Astrocyte of the hippocampus (primary cell): ENCODE measurements around the gene RNU5D-1.

Experiments
- DNase-seq: peaks from one replicate; pipeline ENCODE4 v3.0.0; 2011; ENCODE audit warnings: low read depth, low spot score

RNU5D-1 gene

DNA sequence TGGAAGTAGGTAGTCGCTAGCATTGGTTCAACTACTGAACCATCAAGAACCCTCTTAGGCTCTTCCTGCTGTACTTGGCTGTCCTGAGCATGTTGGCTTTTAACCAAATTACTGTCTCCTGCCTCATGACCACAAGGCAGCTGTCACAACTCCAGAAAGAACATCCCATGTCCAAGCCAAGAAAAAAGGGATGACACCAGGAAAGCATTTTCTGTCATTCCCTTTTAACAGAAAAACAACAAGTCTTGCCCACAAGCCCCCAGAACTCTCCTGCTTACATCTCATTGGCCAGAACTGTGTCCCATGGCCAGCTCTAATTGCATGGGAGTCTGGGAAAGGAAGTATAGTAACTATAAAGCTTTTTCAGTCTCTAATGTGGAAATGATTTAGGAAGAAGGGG, 2.4 kb upstream of the RNU5D-1 start:
- DNase-seq: peak; percentile 28

DNA sequence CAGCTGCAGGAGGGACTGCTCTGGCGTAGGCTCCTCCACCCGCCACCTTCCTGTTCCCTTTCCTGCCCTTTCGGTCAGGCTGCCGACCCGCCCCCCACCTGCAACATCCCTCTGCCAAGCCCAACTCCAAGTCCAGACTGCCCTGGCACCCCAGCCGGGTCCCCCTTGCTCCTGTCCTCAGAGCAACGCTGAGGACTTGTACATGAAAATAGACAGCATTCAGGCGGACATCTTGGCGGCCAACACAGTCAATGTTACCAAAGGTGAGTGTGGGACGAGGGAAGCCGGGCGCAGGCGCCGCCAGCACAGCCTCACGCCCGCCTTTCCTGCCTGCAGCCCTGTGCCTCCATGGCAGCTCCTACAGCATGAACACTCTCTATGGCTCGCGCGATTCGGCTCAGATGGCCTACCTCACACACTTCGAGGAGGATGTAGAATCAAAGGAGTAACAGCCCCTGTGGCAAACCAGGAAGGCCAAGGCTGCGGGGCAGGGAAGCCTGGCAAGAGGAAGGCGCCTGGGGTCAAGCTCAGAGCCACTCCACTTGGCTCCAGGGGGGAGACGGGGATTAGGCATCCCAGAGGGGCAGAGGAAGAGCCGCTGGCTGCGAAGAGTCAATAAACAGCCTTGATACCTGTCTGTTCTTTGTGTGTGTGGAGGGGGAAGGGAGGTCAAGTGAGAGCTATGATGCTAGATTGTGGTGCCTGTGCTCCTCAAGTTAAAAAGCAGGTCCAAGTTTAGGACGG, 5.8 kb downstream of the RNU5D-1 start:
- no peak for DNase-seq

DNA sequence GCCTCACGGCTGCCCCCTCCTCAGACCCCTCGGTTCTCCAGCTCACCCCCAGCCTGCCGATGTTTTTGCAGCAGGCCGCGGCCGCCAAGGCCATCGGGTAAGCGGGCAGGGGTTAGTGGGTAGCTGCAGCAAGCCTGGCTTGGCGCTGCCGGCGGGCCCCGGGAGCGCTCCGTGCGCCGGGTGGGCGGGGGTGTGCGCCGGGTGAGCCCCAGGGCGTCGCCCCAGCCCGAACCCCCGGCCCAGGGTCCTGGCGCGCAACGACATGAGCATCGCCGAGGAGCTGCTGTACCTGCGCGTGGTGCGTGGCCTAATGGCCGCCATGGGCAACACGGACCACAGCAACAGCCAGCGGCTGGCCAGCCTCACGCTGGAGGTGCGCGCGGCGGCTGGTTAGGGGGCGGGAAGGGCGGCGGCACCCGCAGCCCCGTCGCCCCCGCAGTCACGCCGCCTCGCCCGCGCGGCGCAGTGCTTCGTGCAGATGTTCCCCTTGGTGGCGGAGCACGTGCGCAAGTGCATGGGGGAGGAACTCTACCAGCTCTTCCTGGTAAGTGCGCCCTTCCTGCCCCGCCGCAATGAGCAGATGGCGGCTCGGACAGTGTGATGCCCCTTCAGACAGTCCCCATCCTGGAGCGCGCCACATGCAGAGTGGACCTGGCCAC, 6.5 kb downstream of the RNU5D-1 start:
- DNase-seq: no peak

DNA sequence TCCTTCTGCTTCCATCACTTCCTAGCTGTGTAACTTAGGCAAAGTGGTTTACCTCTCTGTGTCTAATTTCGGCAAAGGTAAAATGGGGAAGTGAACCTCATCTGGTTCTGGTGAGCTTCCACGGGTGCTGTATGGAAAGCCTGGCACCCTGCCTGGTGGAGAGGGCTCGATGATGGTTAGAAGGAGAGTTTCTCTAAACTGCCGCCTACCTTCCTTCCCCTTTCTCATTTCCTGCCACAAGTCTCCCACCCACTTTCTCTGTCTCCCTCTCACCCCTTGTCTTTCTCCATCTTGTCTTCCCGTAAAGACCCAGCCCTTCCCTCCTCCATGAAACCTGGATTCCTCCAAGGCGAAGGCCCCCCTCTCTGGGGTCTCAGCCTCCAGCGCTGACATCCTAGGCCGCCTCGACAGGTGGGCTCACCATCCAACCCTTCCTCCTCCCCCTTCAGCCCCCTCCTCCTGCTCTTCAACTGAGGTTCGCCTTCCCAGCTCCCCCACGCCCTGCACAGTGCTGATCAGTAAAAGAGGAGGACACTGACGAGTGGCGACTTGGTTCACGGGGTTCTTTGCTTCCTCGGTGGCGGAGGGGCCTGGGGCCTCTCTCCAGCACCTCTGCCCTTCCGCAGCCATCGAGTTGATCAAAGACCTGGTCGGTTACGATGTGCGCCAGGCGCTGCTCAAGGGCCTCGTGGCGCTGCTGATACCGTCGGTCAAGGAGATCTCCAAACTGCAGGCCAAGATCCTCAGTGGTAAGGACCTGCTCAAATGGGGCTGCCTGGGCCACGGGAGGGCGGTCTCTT, 7.3 kb downstream of the RNU5D-1 start:
- no peak for DNase-seq

DNA sequence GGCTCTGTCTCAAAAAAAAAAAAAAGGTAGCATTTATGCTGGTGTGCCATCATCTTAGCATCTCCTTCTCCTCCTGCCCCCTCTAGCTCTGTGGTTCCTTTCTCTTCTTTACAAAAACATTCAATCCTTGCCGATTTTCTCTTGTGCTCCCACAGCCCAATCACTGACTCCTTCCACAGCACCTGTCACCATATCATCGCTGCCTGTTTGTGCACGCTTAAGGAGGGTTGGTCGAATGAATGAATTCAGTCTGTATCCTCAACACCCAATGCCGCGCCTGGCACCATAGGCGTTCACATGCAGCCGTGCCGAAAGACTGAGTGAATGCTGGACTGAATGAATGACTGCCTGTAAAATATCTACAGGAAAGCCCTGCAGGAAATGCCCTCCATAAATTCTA, 7.9 kb downstream of the RNU5D-1 start:
- DNase-seq: no peak

DNA sequence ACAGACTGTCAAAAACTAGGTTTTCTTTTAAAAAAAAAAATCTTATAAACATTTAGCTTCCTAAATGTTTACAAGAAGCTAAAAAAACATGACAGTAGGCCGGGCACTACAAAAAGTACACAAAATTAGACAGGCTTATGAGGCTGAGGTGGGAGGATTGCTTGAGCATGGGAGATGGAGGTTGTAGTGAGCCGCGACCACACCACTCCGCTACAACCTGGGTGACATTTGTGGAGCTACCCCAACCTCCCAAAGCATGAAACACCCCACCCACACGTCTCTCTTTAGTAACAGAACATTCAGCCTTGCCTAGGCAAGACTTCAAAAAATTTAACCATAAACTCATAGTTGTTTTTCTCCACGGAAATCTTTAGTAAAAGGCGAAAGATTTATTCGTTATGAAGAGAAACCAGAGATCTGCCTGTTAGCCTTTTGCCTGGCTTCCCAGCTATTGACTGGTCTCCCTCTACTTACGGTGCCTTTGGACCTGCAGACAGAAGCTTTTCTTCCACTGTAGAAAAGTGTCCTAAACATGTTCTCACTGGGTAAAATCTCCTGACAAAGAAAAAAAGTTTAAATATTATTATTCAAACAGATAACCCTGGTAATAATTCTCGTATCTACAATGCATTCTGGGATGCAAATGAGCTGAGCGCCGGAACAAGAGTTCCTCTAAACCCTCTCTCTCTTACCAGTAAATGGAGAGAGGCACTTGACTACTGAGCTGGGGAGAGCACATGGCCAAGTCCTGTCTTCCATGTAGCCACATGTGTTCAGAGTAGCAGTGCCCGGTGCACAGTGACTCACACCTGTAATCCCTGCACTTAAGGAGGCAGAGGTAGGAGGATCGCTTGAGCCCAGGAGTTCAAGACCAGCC, 9.2 kb downstream of the RNU5D-1 start:
- peak; percentile 79 for DNase-seq

DNA sequence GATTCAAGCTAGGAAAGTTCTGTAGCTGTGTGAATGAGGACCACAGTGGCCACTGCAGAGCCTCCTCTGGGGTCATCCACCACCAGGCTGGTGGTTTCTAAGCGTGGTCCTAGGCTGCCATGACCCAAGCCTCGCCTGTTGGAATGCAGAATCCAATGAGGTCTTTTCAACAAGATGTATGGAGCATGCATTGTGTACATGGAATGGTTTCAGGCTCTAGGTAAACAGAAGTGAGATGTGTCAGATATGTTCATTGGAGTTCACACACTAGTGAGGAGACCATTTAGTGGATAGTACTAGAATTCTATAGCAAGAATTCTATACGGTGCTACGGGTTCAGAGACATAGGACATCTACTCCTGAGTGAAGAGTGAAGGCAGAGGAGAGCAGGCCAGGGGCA, 10.7 kb downstream of the RNU5D-1 start:
- no peak for DNase-seq

DNA sequence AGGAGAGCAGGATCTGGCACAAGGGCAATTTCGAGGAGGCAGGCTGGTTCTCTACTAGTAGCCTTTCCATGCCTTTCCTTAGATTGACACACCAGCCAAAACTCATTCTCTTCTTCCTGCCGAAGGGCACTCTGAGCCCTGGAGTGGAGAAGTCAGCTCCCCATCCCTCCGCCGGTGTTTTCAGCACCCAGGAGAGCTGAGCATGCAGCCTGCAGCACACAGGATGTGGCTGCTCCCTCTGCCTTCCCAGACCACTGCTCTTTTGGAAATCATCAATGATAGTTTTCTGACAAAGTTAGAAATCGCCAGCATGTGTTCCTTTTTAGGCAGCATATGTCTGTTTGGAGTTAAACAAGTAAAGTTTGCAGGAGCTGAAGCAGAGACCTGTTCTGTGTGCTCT, 11.7 kb downstream of the RNU5D-1 start:
- no peak for DNase-seq

DNA sequence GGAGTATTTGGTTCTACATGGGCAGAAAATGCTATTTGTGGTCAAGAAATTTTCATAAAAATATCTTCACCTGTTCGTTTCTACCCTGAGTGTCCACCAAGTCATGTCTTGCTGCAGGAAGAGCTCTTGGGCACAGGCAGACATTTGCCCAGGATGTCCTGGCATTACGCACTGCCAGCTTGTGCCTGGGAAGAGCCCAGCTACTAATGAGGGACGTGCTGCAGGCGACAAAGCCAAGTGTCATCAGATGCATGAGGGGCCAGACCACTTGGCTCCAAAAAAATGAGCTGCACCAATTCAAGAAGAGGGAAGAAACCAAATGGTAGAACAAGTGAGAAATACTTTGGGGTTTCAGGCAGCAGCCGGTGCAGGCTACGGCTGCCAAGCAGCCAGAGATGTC, 12.9 kb downstream of the RNU5D-1 start:
- DNase-seq: no peak

DNA sequence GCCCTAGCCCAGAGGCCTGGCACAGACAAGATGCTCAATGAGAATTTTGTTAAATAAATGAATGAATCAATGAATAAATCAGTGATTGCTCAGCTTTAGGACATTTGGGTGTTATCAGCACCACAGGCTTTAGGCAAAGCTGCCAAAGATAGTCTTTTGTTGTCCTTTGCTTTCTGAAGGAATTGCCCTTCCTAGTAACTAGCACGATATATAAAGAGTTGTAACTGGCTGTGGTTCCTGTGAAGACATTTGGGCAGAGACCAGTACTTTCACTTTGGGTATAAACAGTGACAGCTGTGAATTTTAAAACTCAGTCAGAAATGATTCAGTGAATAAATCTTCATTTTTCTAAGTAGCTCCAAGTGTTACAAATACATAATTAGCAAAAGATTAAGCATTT, 13.3 kb downstream of the RNU5D-1 start:
- DNase-seq: no peak

DNA sequence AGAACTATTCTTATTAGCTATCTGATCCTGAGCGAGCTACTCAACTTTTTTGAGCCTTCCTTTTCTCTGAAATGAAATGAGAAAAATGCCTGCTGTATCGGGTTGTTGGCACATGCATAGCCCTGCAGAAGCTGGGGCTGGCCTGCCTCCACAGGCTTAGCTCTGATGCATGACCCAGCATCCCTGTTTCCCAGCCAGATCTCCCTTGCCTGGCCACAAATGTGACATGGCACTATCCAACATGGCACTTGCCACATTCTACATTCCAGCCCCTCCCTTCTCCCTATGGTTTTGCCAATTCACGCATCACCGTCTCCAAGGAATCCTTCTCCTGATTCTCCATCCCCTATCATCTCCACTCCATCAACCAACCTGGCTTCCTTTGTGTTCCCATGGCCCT, 13.8 kb downstream of the RNU5D-1 start:
- DNase-seq: peak; percentile 37

DNA sequence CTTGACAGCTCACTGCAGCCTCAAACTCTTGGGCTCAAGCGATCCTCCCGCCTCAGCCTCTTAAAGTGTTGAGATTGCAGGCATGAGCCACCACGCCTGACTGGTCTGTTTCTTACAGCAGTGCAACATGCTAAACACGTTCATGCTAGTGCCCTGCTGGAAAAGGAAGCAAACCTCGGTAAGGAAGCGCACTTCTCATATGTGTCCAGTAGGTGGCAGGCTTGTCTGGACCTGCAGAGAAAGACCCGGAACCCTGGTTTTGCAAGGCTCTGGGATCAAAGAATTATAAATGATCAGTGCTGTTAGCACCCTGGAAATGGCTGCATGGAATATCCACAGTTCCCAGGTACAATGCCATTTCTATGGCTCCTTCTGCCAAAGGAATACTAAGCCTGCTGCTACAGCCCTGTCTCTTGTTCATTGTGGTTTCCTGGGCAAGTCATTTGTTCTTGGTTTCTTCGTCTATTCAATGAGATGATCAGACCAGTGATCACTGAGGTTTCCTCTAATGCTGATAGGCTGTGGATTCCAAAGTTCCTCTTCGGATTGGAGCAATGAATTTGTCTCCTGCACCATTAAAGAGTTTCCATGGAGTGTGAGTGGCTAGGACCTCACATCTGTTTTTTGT, 15.9 kb downstream of the RNU5D-1 start:
- peak; percentile 82 for DNase-seq

DNA sequence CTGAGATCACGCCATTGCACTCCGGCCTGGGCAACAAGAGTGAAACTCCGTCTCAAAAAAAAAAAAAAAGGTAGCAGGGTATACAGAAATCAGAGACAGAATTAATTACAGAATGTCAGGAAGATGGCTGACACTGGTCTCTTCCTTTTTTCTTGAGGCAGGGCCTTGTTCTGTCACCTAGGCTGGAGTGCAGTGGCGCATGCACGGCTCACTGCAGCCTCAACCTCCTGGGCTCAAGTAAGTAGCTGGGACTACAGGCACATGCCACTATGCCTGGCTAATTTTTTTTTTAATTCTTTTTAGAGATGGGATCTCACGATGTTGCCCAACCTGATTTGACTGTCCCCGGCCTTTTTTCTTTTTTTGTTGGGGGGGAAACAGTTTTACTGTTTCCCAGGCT, 16.4 kb downstream of the RNU5D-1 start:
- DNase-seq: no peak

DNA sequence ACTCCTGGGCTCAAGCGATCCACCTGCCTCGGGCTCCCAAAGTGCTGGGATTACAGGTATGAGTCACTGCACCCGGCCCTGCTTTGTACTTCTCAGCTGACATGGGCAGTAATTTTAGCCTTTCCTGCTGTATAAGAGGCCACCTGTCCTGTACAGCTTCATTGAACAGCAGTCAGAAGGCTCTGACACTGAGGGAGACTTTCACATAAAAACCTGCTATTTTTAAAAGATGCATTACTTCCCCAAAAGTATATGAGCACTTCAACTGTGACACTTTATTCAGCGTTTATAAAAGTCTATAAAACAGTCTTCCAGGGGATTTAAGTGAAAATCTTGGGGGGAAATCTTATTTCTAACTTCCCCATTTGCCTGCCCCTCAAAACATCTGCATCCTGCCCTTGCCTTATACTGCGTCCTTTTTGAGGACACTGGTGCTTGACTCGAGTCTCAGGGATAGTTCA, 17.6 kb downstream of the RNU5D-1 start:
- no peak for DNase-seq

DNA sequence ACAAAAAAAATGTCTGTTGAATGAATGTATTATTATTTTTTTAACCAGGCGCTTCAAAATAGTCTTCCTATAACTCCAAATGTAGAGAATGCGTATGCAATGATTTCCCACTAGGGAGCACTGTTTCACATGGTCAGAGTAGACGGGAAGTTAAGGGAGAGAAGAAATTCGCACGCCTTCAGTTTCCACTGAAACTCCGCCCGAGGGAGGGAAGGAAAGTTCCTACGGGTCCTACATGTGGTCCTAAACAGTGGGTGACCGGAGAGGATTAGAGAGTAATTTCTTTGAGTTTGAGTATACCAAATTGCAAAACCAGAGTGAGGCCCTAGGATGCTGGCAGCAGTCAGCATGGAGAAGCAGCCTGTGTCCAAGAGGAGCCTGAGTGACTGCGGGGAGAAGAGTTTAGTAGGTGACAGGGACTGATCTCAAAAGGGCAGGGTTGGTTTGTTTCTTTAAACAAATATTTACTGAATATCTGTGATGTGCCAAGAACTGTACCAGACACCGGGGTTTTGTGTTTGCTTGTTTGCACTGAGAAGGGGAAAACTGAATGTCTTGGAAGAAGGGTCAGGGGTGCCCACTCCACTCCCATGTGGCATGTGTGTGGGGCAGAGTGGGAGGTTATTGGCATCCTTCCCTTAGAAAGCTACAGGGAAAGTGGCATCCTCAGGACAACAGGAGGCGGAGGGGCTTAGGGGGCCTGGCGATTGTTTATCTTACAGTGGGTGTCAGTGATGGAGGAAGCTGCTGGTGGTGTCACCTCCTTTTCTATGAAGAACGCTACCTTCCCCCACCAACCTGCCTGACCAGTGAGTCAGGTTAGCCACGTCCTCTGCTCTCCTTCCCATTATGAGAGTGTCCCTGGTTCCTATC, 22.8 kb downstream of the RNU5D-1 start:
- DNase-seq: peak; percentile 23

DNA sequence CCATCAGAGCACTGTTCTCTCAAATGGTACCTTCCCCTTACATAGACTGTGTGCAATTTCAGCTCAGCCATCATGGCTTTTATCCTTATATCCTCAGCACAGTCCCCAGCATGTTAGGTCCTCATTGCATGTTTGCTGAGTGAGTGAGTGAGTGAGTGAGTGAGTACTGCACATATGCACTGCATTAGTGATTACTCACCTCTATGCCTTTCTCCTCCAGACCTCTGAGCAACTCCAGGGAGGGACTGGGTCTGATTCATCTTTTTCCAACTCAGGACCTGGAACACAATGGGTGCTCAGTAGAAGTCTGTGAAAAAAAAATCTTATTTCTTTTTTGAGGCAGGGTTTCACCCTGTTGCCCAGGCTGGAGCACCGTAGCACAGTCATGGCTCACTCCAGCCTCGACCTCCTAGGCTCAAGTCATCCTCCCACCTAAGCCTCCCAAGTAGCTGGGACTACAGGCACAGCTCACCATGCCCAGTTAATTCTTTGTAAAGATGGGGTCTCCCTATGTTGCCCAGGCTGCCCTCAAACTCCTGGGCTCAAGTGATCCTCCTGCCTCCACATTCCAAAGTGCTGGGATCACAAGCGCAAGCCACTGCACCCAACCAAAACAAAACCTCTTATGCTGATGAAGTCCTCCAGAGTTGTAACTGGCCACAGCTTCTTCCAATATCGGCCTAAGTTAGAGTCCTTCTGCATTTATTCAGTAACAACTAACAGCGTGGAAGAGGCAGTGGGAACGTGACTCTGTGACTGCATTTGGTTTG, 23.7 kb downstream of the RNU5D-1 start:
- DNase-seq: peak; percentile 82

DNA sequence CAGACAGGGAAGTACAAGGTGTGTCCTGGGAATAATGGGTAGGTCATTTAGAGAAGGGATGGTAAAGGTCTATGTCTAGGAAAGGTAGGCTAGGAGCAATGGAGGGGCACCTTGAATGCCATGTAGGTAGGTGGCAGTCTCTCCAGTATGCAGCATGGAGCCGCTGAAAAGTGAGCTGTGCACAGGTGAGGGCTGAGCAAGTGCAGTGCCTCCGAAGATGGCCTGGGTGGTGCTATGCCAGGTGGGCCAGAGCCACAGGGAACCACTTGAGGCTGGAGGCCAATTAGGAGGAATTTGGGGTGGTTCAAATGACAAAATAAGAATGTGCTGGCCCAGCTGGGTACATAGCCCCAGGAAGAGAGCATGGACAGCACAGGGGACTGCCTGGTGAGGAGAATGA, 25.0 kb downstream of the RNU5D-1 start:
- no peak for DNase-seq

DNA sequence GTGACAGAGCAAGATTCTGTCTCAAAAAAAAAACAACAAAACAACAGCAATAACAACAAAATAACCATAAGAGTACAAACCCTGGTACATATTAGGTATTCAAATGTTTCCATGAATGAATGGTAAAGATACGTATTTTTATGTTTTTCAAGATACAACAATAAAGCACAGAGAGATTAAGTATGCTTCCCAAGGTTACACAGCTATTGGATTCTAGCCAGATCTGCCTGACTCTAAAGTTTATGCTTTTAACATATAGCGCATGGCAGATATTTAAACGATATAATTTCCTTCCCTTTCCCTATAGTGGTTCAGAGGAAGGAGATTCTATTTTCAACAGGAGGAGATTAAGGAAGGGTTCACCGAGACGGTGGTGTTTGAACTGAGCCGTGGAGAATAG, 25.5 kb downstream of the RNU5D-1 start:
- DNase-seq: no peak

DNA sequence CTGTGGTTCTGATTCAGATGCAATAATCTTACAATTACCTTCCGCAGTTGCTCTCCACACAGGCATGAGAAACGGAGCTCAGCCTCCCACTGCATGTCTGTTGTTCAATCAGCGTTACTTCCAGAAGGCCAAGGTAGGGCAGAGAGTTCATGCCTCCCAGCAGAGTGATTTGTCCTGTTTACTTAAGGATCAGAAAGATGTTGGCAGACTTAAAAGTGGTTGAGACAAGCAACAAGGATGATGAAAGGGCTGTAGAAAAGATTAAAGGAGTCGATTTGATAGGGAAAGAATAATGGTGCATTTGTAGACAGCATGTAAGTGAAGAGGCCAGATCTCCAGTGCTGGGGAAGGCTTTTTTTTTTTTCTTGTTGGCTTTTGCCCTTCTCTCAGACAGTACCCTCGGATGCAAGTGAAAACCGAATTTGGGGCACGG, 29.8 kb downstream of the RNU5D-1 start:
- DNase-seq: no peak
